IMR-90 (cell line): ENCODE results near the gene CEP162.

ENCODE experiments used
- CEBPB ChIP-seq: IDR thresholded peaks from 2 replicates; pipeline ENCODE4 v1.6.1; 2012; ENCODE audit warnings: low read depth, low read length, improper control_type of control experiment
- CTCF ChIP-seq: conservative IDR thresholded peaks from 2 replicates; pipeline ENCODE4 v1.5.1; 2012; ENCODE audit warnings: mild to moderate bottlenecking, low read depth, low read length, improper control_type of control experiment
- ELK1 ChIP-seq: fragments of 150-350 bp; IDR thresholded peaks from 2 replicates; pipeline ENCODE4 v1.6.1; 2016; ENCODE audit warnings: low read depth, mild to moderate bottlenecking, low read length, moderate library complexity, borderline replicate concordance
- FOS ChIP-seq: fragments of 150-350 bp; IDR thresholded peaks from 2 replicates; pipeline ENCODE4 v1.6.1; 2016; ENCODE audit warnings: low read depth, low read length
- MAFK ChIP-seq: IDR thresholded peaks from 2 replicates; pipeline ENCODE4 v1.6.1; 2012; ENCODE audit warnings: low read depth, low read length, improper control_type of control experiment
- NFE2L2 ChIP-seq: fragments of 150-350 bp; IDR thresholded peaks from 2 replicates; pipeline ENCODE4 v1.6.1; 2016; ENCODE audit warnings: low read depth, mild to moderate bottlenecking, low read length
- POLR2A ChIP-seq: IDR thresholded peaks from 2 replicates; pipeline ENCODE4 v1.6.1; 2012; ENCODE audit warnings: mild to moderate bottlenecking, low read depth, low read length
- RAD21 ChIP-seq: IDR thresholded peaks from 2 replicates; pipeline ENCODE4 v1.6.1; 2012; ENCODE audit warnings: low read length, improper control_type of control experiment
- RCOR1 ChIP-seq: IDR thresholded peaks from 2 replicates; pipeline ENCODE4 v1.6.1; 2012; ENCODE audit warnings: mild to moderate bottlenecking, low read length, improper control_type of control experiment; ENCODE audit not compliant: insufficient replicate concordance
- RFX5 ChIP-seq: IDR thresholded peaks from 2 replicates; pipeline ENCODE4 v1.8.0; 2012; ENCODE audit warnings: low read depth, mild to moderate bottlenecking, low read length, moderate library complexity
- USF2 ChIP-seq: fragments of 150-350 bp; IDR thresholded peaks from 2 replicates; pipeline ENCODE4 v1.6.1; 2017; ENCODE audit warnings: mild to moderate bottlenecking, antibody characterized with exemption, low read length, low read depth

- no peak for TF ChIP-seq CTCF
- no peak for TF ChIP-seq POLR2A
- TF ChIP-seq RAD21 = no peak
- no peak for TF ChIP-seq USF2
- no peak for TF ChIP-seq FOS
- no peak for TF ChIP-seq NFE2L2
- TF ChIP-seq RFX5 = no peak
- no peak for TF ChIP-seq CEBPB
- TF ChIP-seq MAFK = no peak
- no peak for TF ChIP-seq ELK1
- no peak for TF ChIP-seq RCOR1
Observed at GRCh38 chr6:84089081-84089480, 138.4 kb downstream of the CEP162 start.
